Stimulated activated CD8-positive, alpha-beta memory T cell treated with anti-CD3 and anti-CD28 coated beads, Interleukin-7, amount 100 ng/mL, for 1 hour (primary cell): ENCODE measurements around the gene GLRA1.

Experiments used
- DNase-seq, 2 donors: peaks; one replicate each; pipeline ENCODE4 v3.0.0-alpha.2; 2020; ENCODE audit warnings: low read depth in 2 of 2

Gene GLRA1

GRCh38 chr5:151924564-151925301 is at the start of gene GLRA1:
Gene GLRA1, minus strand, starts transcription at chr5:151924851. Its CDS starts 302 bp downstream, at chr5:151924549.
- peak; percentile 1 to 14 for DNase-seq

- no peak for DNase-seq
These were observed 46.2 kb upstream of the GLRA1 start for GRCh38 chr5:151970885-151971284.

- DNase-seq: no peak
These were observed 43.2 kb upstream of the GLRA1 start for GRCh38 chr5:151967865-151968264.

- no peak for DNase-seq
These were observed 41.4 kb upstream of the GLRA1 start for GRCh38 chr5:151966046-151966445.

- DNase-seq: no peak
These were observed 39.8 kb upstream of the GLRA1 start for GRCh38 chr5:151964471-151964870.

- no peak for DNase-seq
These were observed 36.9 kb upstream of the GLRA1 start for GRCh38 chr5:151961557-151961956.

GRCh38 chr5:151958111-151958510 is 33.5 kb upstream of the GLRA1 start:
- no peak for DNase-seq

GRCh38 chr5:151956725-151957124 is 32.1 kb upstream of the GLRA1 start:
- no peak for DNase-seq

GRCh38 chr5:151954255-151954654 is 29.6 kb upstream of the GLRA1 start:
- DNase-seq: no peak

GRCh38 chr5:151953833-151954232 is 29.2 kb upstream of the GLRA1 start:
- no peak for DNase-seq

GRCh38 chr5:151952238-151952637 is 27.6 kb upstream of the GLRA1 start:
- no peak for DNase-seq

GRCh38 chr5:151950706-151951105 is 26.1 kb upstream of the GLRA1 start:
- DNase-seq: no peak

- no peak for DNase-seq
These were observed 25.2 kb upstream of the GLRA1 start for GRCh38 chr5:151949701-151950308.

GRCh38 chr5:151949113-151949512 is 24.5 kb upstream of the GLRA1 start:
- DNase-seq: no peak

- DNase-seq: no peak
These were observed 23.4 kb upstream of the GLRA1 start for GRCh38 chr5:151947931-151948608.

- DNase-seq: no peak
These were observed 13.2 kb upstream of the GLRA1 start for GRCh38 chr5:151937851-151938250.

- no peak for DNase-seq
These were observed 10.6 kb upstream of the GLRA1 start for GRCh38 chr5:151935135-151935695.

GRCh38 chr5:151931260-151931659 is 6.6 kb upstream of the GLRA1 start:
- DNase-seq: no peak

- DNase-seq: no peak
These were observed 1.5 kb upstream of the GLRA1 start for GRCh38 chr5:151926188-151926587.

- no peak for DNase-seq
These were observed 689 bp upstream of the GLRA1 start for GRCh38 chr5:151925340-151925739.

- DNase-seq: no peak
These were observed 680 bp downstream of the GLRA1 start for GRCh38 chr5:151923866-151924476.

GRCh38 chr5:151921916-151922315 is 2.7 kb downstream of the GLRA1 start:
- no peak for DNase-seq
